Measurements from ENCODE around the gene TCOF1.

TCOF1 gene

DNA sequence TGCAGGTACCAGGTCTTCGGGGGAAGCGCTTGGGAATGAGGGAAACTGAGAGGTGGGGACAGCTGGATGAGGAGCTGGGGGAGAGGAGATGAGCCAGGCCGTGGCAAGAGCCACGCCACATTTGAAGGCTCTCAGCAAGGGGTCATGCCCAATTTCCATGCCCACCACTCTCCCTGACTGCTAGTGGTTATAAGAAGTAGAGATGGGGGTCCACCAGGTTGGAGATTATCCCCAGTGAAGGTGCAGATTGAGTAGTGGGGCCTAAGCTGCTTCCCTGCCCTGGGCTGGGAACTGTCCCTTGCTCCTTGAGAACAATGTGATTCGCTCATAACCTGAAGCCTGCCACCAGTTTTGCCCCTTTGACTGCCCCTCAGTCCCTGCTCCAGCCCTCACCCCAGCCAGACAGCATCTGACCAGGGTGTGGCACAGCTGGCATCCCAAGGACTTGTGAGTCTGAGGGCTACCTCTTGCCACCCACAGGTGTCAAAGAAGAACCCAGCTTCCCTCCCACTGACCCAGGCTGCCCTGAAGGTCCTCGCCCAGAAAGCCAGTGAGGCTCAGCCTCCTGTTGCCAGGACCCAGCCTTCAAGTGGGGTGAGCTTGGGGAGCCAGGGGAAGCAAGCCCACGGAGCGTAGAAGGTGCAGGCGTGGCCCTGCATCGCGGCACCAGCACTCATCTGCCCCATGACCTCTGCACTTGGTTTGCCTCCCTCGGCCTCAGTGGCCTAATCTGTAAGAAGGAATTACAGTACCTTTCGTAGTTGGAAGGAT, 33.8 kb downstream of the TCOF1 start:
- DNase-seq (ENCODE audit: low read depth), result no peak

DNA sequence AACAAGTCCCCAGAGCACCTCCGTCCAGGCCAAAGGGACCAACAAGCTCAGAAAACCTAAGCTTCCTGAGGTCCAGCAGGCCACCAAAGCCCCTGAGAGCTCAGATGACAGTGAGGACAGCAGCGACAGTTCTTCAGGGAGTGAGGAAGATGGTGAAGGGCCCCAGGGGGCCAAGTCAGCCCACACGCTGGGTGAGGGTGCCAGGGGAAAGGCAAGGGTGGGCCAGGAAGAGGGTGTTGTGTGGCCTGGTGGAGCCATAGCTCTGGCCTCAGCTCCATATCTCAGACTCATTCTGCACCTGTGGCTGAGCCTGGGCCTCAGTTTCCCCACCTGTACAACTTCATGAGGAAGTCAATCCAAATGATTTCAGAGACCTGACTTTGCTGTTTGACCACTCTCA, 34.5 kb downstream of the TCOF1 start:
- DNase-seq (ENCODE audit: low read depth), result no peak

DNA sequence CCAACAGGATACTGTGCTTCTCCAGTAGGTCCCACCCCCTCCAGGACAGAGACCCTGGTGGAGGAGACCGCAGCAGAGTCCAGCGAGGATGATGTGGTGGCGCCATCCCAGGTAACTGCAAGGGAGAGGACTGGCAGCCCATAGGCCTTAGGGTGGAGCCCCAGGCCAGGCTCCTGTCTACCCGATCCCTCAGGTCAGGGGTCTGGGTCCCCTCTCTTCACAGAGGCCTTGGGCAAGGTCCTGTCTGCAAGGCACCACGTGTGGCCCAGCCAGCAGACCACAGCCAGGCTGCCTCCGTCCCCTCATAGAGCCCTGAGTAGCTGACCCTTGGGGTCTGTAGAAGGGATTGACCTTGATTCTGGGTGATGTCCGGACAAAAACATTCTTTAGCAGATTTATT, 35.2 kb downstream of the TCOF1 start:
- DNase-seq (ENCODE audit: low read depth), result no peak

DNA sequence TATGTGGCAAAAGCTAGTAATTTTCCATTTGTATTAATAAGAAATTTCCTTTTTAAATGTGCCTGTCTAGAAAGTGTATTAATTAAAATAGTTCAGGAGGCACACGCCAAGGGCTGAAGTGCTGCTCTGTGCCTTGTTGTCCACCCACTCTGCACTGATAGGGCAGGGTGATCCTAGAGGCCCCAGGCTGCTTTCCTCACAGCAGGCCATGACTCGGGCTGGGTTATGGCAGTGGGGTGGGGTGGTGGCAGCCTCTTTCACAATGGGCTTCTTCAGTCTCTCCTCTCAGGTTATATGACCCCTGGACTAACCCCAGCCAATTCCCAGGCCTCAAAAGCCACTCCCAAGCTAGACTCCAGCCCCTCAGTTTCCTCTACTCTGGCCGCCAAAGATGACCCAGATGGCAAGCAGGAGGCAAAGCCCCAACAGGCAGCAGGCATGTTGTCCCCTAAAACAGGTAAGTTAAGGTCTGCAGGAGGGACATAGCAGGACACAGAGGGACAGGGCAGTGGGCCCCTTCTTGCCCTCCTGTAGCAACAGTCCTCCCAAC, 35.7 kb downstream of the TCOF1 start:
- peak; percentile 20 for DNase-seq (ENCODE audit: low read depth)

DNA sequence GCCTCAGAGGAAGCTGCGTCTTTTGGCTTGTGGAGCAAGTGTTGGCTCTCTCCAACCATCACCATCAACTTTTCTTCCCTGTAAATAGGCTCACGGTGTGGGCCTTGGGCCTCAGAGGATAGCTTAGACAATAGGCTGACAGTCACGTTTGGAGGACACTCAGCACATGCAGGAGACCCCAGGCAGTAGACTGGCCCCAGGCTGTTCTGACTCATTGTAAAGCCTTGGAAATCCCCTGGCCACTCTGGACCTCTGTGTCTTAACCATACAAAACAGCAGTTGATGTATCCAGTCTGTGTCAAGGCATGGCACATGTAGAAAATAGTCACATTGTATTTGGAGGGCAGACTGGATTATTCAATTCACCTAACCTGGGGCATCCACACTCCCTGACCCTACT, 36.6 kb downstream of the TCOF1 start:
- peak; percentile 16 for DNase-seq (ENCODE audit: low read depth)

DNA sequence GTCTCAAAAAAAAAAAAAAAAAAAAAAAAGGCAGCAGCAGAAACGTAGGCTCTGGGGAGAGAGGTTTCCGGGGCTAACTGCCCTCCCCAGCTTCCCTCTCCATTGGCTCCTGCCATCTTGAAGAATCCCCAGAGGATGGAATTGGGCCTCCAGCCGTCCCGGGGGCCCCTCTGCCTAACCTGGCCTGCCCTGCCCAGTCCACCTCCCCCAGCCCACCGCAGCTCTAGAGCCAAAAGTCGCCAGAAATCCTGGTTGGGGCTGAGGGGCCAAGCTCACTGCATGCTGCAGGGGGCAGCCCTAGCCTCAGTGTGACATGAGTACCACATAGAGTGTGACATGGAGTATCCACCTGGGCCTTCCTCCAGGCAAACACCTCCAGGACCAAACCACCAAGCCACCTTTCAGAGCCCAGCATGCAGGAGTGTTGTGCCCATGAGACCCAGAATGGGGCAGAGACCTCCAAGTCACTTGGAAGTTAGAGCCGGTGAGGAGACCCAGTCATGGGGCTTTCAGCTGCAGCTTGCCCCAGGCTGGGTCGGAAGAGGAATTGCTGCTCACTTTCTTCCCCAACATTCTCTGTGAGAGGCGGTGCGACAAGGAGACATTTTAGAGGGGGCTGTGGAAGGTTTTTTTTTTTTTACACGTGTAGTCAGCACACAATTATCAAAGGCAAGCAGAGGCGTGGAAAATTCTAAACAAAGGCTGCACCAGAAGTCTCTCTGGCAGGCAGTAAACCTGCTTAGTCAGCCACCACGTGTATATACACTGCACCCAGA, 37.6 kb downstream of the TCOF1 start:
- no peak for DNase-seq (ENCODE audit: low read depth)

DNA sequence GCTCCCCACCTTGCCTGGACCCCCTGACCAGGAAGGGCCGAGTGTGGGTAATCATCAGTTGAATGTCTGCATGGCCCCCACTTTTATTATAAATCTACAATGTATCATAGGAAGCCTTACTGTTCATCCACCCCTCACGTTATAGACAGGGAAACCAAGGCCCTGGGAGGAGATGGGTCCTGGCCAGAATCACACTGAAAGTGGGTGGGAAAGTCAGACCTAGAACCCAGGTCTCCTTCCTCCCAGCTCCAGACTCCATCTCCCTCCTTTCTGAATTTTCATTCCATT, 38.1 kb downstream of the TCOF1 start:
- DNase-seq (ENCODE audit: low read depth), result no peak

DNA sequence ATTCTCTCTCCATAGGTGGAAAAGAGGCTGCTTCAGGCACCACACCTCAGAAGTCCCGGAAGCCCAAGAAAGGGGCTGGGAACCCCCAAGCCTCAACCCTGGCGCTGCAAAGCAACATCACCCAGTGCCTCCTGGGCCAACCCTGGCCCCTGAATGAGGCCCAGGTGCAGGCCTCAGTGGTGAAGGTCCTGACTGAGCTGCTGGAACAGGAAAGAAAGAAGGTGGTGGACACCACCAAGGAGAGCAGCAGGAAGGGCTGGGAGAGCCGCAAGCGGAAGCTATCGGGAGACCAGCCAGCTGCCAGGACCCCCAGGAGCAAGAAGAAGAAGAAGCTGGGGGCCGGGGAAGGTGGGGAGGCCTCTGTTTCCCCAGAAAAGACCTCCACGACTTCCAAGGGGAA, 38.8 kb downstream of the TCOF1 start:
- no peak for DNase-seq (ENCODE audit: low read depth)

DNA sequence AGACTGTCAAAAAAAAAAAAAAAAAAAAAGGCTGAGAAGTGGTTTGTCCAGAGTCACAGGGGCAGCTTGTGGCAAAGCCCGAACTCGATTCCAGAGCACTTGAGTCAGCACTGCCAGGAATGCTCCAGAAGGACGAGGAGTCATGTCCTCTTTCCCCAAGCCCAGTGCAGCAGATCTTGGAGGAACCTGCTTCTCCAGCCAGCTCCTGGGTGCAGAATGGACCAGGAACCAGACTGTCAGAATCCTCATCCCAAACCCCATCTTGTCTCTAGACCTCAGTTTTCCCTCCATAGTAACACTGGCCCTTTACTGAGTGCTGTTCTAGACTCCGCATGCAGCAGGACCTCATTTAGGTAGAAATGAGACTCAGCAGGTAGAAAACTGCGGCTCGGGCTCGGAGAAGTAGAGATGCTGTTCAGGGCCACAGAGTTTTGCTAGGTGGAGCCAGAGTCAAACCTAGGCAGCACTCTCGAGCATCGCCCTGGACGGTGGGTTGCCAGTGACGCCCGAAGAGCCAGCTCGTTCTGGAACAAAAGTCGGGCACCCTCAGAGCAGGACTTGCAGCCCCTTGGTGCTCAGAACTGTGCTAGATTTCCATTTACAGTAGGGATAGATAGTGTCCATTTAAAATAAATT, 39.8 kb downstream of the TCOF1 start:
- peak; percentile 40 for DNase-seq (ENCODE audit: low read depth)

DNA sequence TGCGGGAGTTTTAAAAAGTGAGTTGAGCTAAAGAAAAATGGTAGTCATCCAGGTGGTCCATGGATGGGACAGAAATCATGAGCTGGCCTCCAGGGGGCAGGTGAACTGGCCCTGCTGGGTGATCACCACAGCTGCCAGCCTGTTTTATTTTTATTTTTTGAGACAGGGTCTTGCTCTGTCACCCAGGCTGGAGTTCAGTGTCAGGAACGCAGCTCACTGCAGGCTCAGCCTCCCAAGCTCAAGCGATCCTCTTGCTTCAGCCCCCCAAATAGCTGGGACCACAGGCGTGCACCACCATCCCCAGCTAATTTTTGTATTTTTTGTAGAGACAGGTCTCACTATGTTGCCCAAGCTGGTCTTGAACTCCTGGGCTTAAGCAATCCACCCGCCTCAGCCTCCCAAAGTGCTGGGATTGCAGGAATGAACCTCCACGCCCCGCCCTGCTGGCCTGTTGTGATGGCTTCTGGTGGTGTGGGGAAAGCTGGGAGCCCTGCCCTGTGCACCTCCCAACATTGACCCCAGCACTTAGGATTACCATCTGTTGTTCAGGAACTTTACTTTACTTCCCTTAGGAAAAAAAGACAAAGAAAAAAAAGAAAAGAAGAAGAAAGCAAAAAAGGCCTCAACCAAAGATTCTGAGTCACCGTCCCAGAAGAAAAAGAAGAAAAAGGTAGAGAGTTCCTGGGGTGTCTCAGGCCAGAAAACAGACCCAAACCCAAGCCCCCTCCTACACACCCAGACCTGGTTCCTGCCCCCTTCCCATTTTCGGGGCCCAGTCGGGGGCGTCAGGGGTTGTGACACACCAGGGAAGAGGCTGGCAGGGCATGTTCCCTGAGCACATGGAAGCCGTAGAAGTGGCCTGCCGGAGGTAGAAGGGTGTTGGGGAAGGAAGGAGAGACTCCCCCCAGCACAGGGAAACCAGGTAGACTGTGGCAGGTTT, 40.6 kb downstream of the TCOF1 start:
- no peak for DNase-seq (ENCODE audit: low read depth)

DNA sequence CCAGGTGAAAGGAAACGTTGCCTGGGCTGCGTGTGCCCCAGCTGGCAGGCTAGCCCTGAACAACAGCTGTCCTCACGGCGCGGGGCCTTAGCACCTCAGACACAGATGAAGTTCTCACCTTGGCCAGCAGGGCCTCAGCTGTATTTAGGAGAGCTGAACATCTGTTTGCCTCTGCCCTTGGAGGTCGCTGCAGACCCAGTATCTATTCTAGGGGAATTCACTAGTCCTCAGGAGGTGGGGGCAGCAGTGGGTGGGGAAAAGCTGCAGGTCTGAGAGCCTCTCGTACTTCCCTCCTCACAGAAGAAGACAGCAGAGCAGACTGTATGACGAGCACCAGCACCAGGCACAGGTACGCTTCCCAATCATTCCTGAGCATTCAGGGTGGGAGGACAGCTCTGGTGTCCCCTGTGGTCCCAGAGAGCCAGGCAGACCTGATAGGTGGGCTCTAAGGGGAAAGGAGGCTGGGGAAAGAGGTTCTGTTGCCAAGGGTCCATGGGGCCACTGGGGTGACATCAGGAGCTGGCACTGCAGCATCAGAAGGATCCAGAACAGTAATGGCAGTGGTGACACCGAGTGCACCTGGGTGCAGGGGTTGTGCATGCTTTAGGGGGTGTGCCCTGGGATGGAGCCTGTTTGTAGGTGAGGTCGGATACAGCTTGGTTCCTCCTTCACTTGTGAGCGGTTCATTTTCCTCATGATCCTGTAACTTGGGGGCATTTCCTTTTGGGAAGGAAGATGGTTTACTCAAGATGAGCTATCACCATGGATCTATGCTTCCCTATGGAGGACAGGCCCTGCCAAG, 41.4 kb downstream of the TCOF1 start:
- DNase-seq (ENCODE audit: low read depth), result no peak

DNA sequence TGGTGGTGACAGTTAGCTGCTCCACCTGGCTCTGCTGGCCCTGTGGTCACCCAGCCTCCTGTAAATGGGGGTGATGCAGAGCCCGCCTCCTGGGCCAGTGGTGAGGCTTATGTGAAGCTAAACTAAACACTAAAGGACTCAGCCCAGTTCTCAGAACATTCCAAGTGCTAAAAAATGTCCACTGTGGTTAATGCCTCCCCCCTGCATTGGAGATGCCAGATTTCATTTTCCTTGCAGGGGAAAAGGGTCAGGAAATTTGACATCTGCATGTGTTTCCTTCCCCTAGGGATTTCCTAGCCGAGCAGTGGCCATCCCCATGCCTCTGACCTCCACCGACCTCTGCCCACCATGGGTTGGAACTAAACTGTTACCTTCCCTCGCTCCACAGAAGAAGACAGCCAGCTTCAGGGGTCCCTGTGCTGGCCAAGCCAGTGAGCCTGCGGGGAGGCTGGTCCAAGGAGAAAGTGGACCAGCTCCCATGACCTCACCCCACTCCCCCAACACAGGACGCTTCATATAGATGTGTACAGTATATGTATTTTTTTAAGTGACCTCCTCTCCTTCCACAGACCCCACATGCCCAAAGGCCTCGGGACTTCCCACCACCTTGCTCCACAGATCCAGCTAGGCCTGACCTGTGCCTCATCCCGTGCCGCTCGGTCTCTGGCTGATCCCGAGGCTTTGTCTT, 42.2 kb downstream of the TCOF1 start:
- DNase-seq (ENCODE audit: low read depth), result no peak

DNA sequence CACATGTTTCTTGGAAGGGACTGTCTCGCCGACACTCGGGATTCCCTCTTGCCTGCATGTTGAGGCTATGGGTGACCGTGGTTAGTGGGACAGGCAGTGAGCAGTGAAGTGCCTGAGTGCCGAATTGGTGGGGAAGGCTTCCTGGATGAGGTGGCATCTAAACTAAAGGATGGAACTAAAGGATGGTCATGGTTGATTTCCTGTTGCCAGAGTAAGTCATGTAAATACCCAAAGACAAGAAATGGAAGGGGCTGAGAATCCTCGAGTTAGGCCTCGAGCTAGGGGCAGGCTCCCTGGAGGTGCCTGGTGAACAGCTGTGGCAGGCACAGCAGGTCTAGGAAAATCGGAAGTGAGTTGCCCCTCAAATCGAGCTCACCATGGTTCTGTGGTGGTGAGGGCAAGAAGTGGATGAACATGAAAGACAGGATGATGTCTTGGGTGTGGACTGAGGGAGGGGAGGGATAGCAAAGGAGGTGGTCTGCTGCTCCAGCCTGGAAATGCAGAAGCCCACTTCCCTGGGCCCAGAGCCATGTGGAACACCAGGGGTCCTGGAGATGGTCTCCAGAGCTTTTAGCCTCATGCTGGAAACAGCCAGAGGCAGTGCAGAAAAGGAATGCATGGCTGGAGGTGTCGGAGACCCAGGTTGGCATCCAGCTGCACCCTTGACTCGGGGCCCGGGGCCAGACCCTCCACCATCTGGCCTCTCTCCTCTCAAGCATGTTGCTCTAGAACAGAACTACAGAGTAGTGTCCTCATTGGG, 43.0 kb downstream of the TCOF1 start:
- DNase-seq (ENCODE audit: low read depth), result no peak

DNA sequence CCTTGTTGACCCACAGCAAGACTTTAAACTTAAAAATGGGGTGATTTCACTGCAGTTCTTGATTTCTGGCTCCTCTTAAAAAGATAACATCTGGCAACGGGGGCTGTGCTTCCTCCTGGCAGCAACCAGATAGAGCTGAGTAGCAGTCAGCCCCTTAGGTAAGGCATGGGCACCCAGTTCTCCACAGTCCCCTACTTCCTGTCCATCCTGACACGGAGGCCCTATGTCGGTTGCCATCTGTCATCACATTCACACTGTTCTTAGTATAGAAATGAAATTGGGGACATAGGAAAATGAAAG, 43.5 kb downstream of the TCOF1 start:
- DNase-seq (ENCODE audit: low read depth), result no peak

DNA sequence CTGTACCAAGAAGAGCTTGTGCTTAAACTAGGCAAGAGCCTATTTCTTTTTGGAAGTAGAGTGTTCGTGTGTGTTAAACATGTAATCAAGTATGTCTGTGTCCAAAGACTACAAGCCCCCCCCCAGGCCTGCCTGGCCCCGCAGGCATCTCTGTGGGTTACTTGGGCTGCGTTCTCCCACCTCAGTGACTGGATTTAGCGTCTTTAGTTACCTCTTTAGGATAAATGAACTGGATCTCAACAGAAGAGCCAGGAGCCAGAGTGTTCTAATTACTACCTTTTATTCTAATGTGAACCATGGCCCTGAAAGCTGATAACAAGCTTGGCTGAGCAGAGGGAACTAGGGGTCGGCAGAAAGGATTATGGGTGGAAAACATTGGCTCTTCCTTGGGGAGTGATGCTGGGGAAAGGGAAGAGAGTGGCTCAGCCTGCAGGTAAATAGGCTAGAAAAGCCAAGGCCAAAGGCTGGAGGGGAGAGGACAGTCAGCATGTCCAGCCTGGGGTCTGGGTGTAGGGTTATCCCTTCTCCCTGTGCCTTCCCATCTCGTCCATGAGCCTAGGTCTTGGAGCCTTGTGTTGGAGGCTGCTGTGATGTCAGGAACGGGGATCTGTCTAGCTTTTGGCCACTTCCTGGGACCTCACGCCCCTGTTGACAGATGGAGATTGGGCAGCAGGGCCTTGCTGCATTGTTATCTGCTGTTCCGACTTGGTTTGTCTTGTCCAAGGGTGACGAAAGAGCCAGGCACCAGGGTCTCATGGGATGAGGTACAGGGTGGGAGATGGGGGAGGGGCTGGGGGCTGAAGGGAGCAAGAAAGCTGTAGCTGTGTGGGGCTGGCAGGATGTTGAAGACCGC, 44.1 kb downstream of the TCOF1 start:
- no peak for DNase-seq (ENCODE audit: low read depth)

DNA sequence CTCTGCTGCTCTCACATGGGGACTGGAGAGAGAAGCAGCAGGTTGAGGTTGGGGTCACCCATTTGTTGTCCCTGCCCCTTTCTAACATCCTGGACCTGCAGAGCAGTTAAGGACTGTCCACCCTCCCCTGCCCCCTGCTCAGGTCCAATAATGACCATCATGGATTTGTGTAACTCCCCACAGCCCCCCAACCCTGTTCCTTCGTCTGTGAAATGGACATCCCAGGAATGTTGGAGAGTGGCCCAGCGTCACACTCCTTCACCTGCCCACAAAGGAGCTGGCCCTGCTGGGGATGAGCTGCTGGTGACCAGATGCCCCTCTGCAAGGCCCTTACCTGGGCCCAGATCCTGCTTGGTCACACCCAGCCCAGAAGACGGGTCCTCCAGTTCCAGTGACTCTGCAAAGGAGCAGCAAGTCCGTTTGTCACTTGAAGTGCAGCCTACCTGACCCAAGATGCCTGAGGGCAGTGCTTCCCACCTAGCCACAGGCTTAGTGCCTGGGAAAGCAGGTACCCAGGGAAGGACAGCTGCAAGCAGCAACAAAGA, 44.8 kb downstream of the TCOF1 start:
- DNase-seq (ENCODE audit: low read depth), result no peak

DNA sequence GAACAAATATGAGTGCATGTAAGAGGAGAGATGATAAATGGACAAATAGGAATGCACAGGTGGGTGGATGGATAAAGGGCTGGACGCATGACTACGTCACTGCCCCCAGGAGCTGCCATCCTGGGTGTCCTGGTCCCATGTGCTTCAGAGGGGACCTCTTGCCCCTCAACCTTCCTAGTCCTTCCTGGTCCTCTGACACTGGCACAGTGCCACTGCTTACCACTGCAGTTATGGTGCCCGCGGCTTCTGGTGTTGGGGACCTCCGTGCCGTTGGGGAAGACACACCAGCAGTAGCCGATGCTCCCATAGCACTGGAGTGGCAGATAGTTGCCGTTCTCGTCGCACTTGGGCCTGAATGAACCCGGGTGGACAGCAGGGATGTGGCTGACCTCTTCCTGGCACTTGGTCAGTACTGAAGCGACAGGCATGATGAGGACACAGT, 45.4 kb downstream of the TCOF1 start:
- no peak for DNase-seq (ENCODE audit: low read depth)

DNA sequence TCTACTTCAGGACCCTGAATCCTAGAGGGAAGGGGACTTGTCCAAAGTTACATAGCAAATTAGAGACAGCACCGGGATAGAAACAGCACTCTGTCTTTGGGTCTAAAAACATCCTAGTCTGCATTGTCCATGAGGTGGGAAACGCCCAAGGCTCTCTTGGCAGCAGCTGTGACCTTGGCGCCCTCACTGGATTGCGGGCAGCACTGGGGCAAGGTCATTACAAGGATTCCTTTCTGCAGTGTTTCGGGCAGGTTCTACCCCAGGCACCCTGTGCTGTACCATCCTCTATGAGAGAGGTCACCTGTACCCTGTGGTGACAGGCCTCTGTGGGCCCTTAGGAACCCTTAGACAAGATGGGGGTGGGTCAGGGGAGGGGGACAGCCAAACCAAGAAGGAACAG, 46.6 kb downstream of the TCOF1 start:
- no peak for DNase-seq (ENCODE audit: low read depth)

DNA sequence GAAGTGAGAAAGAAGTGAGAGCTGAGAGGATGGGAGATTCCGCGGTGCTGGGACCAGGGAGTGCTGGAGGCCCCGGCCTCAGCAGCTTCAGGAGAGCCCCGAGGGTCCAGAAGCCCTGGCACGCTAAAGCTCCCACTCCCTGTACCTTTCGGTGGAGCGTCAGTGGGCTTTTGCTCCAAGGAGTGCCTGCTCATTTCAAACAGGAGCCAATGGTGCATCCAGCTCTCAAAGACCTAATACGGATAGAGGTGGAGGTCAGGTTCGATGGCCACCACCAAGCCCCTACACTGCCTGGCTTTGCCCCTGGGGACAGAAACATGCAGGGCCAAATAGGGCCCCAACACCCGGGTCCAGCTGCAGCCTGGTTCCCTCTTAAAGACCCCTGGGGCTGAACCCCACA, 47.0 kb downstream of the TCOF1 start:
- DNase-seq (ENCODE audit: low read depth), result no peak

Data from amniotic epithelial cell (primary cell).